Measurements from ENCODE around the gene ALG6.
A peak's percentile ranks its signal among the peaks of the same experiment; 100 is the strongest.

Gene ALG6

DNA sequence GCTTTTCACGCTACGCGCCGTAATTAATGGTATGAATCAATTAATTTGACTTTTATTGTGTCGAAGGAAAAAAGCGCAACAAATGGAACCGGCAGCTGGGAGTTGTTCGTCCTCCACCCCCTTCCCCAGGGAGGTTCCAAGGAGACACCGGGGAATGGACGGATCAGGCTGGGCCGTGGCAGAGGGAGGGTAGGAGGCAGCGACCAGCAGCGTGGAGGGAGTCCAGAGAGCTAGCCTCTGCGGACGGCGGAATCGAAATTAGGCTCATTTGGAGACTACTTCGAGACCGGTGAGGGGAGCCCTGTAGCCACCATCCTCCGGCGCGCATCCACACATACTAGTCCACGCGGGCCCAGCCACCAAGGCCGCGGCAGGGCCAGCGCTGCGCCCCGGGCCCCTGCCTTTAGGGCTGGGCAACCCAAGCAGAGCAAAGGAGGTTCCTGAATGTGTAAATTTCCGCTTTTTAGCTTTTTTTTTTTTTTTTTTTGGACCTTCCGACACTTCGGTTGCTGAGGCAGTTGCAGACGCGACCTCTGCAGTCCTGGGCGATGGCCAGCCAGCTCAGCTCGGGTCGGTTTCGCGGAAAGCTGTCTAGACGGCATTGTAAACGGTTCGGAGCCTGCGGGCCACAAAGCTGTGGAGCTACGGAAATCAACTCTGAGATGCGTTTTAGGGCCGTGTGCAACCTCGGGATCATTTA is 47.3 kb upstream of the ALG6 start:
- TF ChIP-seq BACH2 (CRISPR knock-in tag; IDR thresholded peaks at IDR 0.05; ENCODE audit: borderline replicate concordance) = no peak
- no peak for TF ChIP-seq ESRRG (CRISPR knock-in tag; IDR thresholded peaks at IDR 0.05)
- no peak for TF ChIP-seq ZNF565 (CRISPR knock-in tag; conservative IDR thresholded peaks at IDR 0.05; ENCODE audit: low read depth)
- TF ChIP-seq SNAI2 (CRISPR knock-in tag; IDR thresholded peaks at IDR 0.05) = no peak
- no peak for TF ChIP-seq ARNTL (CRISPR knock-in tag; IDR thresholded peaks at IDR 0.05; ENCODE audit: borderline replicate concordance, low read depth)
- TF ChIP-seq OSR1 (CRISPR knock-in tag; IDR thresholded peaks at IDR 0.05) = no peak
- TF ChIP-seq, protein P1, sequence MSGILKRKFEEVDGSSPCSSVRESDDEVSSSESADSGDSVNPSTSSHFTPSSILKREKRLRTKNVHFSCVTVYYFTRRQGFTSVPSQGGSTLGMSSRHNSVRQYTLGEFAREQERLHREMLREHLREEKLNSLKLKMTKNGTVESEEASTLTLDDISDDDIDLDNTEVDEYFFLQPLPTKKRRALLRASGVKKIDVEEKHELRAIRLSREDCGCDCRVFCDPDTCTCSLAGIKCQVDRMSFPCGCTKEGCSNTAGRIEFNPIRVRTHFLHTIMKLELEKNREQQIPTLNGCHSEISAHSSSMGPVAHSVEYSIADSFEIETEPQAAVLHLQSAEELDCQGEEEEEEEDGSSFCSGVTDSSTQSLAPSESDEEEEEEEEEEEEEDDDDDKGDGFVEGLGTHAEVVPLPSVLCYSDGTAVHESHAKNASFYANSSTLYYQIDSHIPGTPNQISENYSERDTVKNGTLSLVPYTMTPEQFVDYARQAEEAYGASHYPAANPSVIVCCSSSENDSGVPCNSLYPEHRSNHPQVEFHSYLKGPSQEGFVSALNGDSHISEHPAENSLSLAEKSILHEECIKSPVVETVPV (CRISPR knock-in tag; IDR thresholded peaks at IDR 0.05) = no peak
- TF ChIP-seq TOX (CRISPR knock-in tag; IDR thresholded peaks at IDR 0.05; ENCODE audit: borderline replicate concordance) = no peak
- TF ChIP-seq, protein P2, sequence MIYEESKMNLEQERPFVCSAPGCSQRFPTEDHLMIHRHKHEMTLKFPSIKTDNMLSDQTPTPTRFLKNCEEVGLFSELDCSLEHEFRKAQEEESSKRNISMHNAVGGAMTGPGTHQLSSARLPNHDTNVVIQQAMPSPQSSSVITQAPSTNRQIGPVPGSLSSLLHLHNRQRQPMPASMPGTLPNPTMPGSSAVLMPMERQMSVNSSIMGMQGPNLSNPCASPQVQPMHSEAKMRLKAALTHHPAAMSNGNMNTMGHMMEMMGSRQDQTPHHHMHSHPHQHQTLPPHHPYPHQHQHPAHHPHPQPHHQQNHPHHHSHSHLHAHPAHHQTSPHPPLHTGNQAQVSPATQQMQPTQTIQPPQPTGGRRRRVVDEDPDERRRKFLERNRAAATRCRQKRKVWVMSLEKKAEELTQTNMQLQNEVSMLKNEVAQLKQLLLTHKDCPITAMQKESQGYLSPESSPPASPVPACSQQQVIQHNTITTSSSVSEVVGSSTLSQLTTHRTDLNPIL (CRISPR knock-in tag; IDR thresholded peaks at IDR 0.05; ENCODE audit: low read depth) = no peak
- TF ChIP-seq ZFP3 (CRISPR knock-in tag; IDR thresholded peaks at IDR 0.05) = no peak
- TF ChIP-seq ZFP30 (CRISPR knock-in tag; IDR thresholded peaks at IDR 0.05) = no peak
- peak; percentile 19 for ATAC-seq

DNA sequence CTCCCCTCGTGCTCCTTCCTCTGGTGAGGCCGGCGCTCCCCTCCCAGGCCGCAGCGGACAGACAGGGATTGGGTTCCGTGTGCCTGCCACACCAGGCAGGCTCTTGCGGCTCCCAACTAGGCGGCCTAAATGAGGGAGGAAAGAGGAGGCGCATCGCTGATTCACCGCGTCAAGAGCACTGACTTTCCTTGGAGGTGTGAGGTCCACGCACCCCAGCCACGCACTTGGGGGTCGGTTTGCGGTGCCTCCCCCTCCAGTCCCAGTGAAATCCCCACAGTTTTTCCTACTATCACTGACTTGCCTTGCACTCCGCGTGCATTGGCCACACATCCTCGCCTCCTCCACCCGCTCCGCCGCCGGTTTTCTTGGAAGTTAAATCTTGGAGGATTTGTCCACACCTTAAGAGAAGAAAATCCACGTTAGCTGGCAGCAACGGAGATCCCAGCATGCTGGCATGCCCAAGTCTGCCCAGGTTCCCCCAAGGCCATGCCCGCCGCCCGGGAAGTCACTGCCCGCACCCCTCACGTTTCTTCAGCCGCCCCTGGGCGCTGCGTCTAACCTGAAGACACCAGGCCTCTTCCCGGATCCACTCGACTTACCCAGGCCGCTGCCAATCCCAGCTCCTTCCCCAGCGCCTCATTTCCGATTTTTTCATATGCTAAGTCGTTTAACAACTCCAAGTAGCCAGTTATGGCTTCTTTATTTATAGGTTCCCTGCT is 46.2 kb upstream of the ALG6 start:
- ATAC-seq = no peak
- no peak for TF ChIP-seq ZC3H10 (CRISPR knock-in tag; IDR thresholded peaks at IDR 0.05)
- no peak for TF ChIP-seq ZFP3 (CRISPR knock-in tag; IDR thresholded peaks at IDR 0.05)
- TF ChIP-seq, protein P3, sequence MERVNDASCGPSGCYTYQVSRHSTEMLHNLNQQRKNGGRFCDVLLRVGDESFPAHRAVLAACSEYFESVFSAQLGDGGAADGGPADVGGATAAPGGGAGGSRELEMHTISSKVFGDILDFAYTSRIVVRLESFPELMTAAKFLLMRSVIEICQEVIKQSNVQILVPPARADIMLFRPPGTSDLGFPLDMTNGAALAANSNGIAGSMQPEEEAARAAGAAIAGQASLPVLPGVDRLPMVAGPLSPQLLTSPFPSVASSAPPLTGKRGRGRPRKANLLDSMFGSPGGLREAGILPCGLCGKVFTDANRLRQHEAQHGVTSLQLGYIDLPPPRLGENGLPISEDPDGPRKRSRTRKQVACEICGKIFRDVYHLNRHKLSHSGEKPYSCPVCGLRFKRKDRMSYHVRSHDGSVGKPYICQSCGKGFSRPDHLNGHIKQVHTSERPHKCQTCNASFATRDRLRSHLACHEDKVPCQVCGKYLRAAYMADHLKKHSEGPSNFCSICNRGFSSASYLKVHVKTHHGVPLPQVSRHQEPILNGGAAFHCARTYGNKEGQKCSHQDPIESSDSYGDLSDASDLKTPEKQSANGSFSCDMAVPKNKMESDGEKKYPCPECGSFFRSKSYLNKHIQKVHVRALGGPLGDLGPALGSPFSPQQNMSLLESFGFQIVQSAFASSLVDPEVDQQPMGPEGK (CRISPR knock-in tag; IDR thresholded peaks at IDR 0.05; ENCODE audit: borderline replicate concordance) = no peak
- TF ChIP-seq, protein P1 (CRISPR knock-in tag; IDR thresholded peaks at IDR 0.05) = no peak
- TF ChIP-seq, protein P4, sequence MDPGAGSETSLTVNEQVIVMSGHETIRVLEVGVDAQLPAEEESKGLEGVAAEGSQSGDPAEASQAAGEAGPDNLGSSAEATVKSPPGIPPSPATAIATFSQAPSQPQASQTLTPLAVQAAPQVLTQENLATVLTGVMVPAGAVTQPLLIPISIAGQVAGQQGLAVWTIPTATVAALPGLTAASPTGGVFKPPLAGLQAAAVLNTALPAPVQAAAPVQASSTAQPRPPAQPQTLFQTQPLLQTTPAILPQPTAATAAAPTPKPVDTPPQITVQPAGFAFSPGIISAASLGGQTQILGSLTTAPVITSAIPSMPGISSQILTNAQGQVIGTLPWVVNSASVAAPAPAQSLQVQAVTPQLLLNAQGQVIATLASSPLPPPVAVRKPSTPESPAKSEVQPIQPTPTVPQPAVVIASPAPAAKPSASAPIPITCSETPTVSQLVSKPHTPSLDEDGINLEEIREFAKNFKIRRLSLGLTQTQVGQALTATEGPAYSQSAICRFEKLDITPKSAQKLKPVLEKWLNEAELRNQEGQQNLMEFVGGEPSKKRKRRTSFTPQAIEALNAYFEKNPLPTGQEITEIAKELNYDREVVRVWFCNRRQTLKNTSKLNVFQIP (CRISPR knock-in tag; IDR thresholded peaks at IDR 0.05; ENCODE audit: borderline replicate concordance, low read depth) = no peak
- no peak for TF ChIP-seq ZFP30 (CRISPR knock-in tag; IDR thresholded peaks at IDR 0.05)
- TF ChIP-seq GLIS3 (CRISPR knock-in tag; IDR thresholded peaks at IDR 0.05) = no peak
- TF ChIP-seq ZNF70 (CRISPR knock-in tag; IDR thresholded peaks at IDR 0.05) = no peak
- TF ChIP-seq ZNF8 (CRISPR knock-in tag; IDR thresholded peaks at IDR 0.05) = no peak
- TF ChIP-seq RARB (CRISPR knock-in tag; IDR thresholded peaks at IDR 0.05) = no peak
- TF ChIP-seq CSDC2 (CRISPR knock-in tag; IDR thresholded peaks at IDR 0.05) = no peak
- no peak for TF ChIP-seq TCF4 (CRISPR knock-in tag; IDR thresholded peaks at IDR 0.05; ENCODE audit: borderline replicate concordance)
- no peak for TF ChIP-seq BACH2 (CRISPR knock-in tag; IDR thresholded peaks at IDR 0.05; ENCODE audit: borderline replicate concordance)
- TF ChIP-seq, protein P2 (CRISPR knock-in tag; IDR thresholded peaks at IDR 0.05; ENCODE audit: low read depth) = no peak
- no peak for TF ChIP-seq ESRRG (CRISPR knock-in tag; IDR thresholded peaks at IDR 0.05)
- no peak for TF ChIP-seq PPARA (CRISPR knock-in tag; IDR thresholded peaks at IDR 0.05; ENCODE audit: borderline replicate concordance)
- TF ChIP-seq TOX (CRISPR knock-in tag; IDR thresholded peaks at IDR 0.05; ENCODE audit: borderline replicate concordance) = no peak
- TF ChIP-seq ZNF565 (CRISPR knock-in tag; conservative IDR thresholded peaks at IDR 0.05; ENCODE audit: low read depth) = no peak

All from SK-N-SH treated with all-trans-retinoic acid at 6 μM for 48 hours (cell line).